CD4-positive, alpha-beta T cell treated with Interleukin-17A for 1 hour (primary cell): ENCODE measurements around the gene VWDE.
"Not testable (repeated sequence)": the region's sequence is repeated elsewhere in the genome, so short reads cannot be mapped to it uniquely, and the experiment has no call there.

Experiments
- DNase-seq: peaks from one replicate; pipeline ENCODE4 v3.0.0-alpha.2; 2020

The VWDE gene

GRCh38 chr7:12401538-12402364 lies 1.9 kb downstream of the VWDE start:
- no peak for DNase-seq

- no peak for DNase-seq
These were observed 5.5 kb downstream of the VWDE start for GRCh38 chr7:12398186-12398585.

GRCh38 chr7:12397671-12398070 lies 6.0 kb downstream of the VWDE start:
- no peak for DNase-seq

- not testable (repeated sequence) for DNase-seq
These were observed 7.0 kb downstream of the VWDE start for GRCh38 chr7:12396670-12397069.

GRCh38 chr7:12391922-12392615 lies 11.6 kb downstream of the VWDE start:
- DNase-seq = no peak

- peak; percentile 48 for DNase-seq
These were observed 14.5 kb downstream of the VWDE start for GRCh38 chr7:12389089-12389700.

- no peak for DNase-seq
These were observed 17.3 kb downstream of the VWDE start for GRCh38 chr7:12386313-12386740.

- no peak for DNase-seq
These were observed 18.3 kb downstream of the VWDE start for GRCh38 chr7:12385364-12385786.

- DNase-seq = no peak
These were observed 20.3 kb downstream of the VWDE start for GRCh38 chr7:12383377-12383776.

- no peak for DNase-seq
These were observed 25.3 kb downstream of the VWDE start for GRCh38 chr7:12378389-12378788.

GRCh38 chr7:12377406-12377805 lies 26.3 kb downstream of the VWDE start:
- DNase-seq = no peak

GRCh38 chr7:12373580-12374263 lies 29.9 kb downstream of the VWDE start:
- DNase-seq = no peak

GRCh38 chr7:12370249-12370648 lies 33.4 kb downstream of the VWDE start:
- no peak for DNase-seq

- no peak for DNase-seq
These were observed 33.9 kb downstream of the VWDE start for GRCh38 chr7:12369756-12370155.

GRCh38 chr7:12369072-12369471 lies 34.6 kb downstream of the VWDE start:
- DNase-seq = no peak

GRCh38 chr7:12360948-12361347 lies 42.7 kb downstream of the VWDE start:
- DNase-seq = no peak

GRCh38 chr7:12358694-12359093 lies 45.0 kb downstream of the VWDE start:
- DNase-seq = no peak

GRCh38 chr7:12357508-12357907 lies 46.2 kb downstream of the VWDE start:
- DNase-seq = no peak

- no peak for DNase-seq
These were observed 51.8 kb downstream of the VWDE start for GRCh38 chr7:12351843-12352242.

- no peak for DNase-seq
These were observed 52.7 kb downstream of the VWDE start for GRCh38 chr7:12350971-12351370.

- DNase-seq = no peak
These were observed 66.6 kb downstream of the VWDE start for GRCh38 chr7:12337095-12337494.

GRCh38 chr7:12328888-12329770 lies 74.5 kb downstream of the VWDE start:
- no peak for DNase-seq
